ENCODE data around the gene C13orf46.
"Not testable (repeated sequence)": the region's sequence is repeated elsewhere in the genome, so short reads cannot be mapped to it uniquely, and the experiment has no call there.

C13orf46 gene

DNA sequence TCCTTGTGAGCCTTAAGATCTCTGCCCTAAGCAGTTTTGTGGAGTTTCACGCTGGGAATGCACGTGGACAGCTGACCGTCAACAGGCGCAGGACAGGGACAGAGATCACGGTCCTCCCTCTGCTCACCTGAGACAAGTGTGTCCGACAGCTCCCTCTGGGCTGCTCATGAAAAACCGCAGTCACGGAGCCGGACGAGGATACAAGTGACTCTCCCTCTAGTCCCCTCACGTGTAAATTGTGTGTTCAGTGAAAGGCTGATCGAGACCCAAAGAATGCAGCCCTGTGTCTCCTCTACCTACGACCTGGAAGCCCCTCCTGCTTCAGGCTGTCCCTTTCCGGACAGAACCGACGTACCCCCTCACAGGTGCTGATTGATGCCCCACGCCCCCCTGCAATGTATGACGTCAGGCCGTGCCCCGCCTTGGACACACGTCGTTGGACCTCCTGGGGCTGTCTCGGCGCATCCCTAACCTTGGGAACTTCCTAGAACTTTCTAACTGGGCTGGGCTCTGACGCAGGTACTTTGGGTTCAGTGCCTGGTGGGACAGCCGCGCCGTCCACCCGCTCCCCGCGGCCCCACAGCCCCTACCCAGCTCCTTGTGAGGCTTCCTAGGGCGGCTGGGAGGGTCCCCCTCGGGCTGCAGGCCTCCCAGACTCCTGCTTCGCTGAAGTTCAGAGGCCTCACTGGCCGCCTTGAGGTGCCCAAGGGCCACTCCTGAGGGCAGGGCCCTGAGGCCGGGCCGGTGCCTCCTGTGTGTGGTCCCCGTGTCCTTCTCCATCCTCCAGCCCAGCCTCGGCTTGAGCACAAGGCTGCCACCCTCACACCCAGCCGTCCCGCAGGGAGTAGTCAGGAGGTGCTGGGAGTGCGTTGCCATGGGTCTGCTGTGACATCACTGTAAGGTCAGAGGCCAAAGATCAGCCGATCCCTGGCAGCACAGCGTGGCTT lies at the start of gene C13orf46:
Gene C13orf46 (minus strand): TSS at position 859 of the 947 bp plus-strand sequence. CDS start 79 bp downstream, at position 780.
- no peaks in the 10 kb centered on the region for H3K36me3 ChIP-seq (ENCODE audit: control insufficient read depth, insufficient read depth, low read length)
- no peak within 1 kb of the TSS for H3K27ac ChIP-seq (ENCODE audit: low read depth, low read length)
- H3K4me3 ChIP-seq (ENCODE audit: low read depth, low read length), result no peak within 1 kb of the TSS
- no peaks in the 10 kb centered on the region for H3K9me3 ChIP-seq (ENCODE audit: control insufficient read depth, insufficient read depth, low read length)
- H3K4me1 ChIP-seq (ENCODE audit: control insufficient read depth, insufficient read depth, low read length), result no peaks in the 10 kb centered on the region
- H3K9ac ChIP-seq (ENCODE audit: low read depth, low read length), result no peak within 1 kb of the TSS
- H3K27me3 ChIP-seq (ENCODE audit: control insufficient read depth, insufficient read depth, low read length), result no peaks in the 10 kb centered on the region

DNA sequence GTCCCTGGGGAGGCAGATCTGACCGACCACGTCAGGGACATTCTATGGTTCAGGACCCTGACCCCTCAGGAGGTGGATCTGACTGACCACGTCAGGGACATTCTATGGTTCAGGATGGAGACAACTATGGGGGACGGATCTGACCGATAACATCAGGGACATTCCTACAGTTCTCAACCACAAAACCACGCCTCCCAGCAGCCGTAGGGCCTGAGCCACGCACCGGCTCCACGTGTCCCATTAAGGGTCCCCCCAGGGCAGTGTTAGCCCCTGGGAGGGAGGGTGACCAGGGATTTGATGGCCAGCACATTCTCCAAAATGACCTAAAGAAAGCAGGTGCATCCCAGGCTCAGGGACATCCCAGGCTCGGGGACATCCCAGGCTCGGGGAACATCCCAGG lies 49.0 kb upstream of the C13orf46 start:
- Histone ChIP-seq H3K4me1 (ENCODE audit: control insufficient read depth, insufficient read depth, low read length) (no peaks in the 10 kb centered on the region; the same call in 1 of the 2 replicates), H3K27ac (ENCODE audit: low read depth, low read length) (no peak overlapping the region), H3K9ac (ENCODE audit: low read depth, low read length) (no peak overlapping the region), H3K9me3 (ENCODE audit: control insufficient read depth, insufficient read depth, low read length) (no peaks in the 10 kb centered on the region), H3K36me3 (ENCODE audit: control insufficient read depth, insufficient read depth, low read length) (peaks cover 4% of the 10 kb centered on the region), H3K4me3 (ENCODE audit: low read depth, low read length) (no peak overlapping the region), H3K27me3 (ENCODE audit: control insufficient read depth, insufficient read depth, low read length) (no peaks in the 10 kb centered on the region)

DNA sequence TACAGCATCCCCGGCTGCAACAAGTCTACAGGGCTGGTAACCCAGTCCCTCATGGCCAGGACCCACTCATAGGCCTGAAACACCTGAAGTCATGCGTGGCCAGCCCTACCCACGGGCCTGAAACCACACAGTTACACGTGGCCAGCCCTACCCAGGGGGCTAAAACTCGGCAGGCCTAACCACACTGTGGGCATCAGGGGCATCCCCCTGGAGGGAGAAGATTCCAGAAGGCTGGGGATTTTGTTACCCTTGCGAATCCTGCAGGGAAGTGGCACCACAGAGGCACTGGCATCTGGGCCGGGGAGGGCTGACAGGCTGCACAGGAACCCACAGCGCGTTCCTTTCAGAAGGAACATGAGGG lies 48.4 kb upstream of the C13orf46 start:
- Histone ChIP-seq H3K9me3 (ENCODE audit: control insufficient read depth, insufficient read depth, low read length) (no peaks in the 10 kb centered on the region), H3K9ac (ENCODE audit: low read depth, low read length) (no peak overlapping the region)

DNA sequence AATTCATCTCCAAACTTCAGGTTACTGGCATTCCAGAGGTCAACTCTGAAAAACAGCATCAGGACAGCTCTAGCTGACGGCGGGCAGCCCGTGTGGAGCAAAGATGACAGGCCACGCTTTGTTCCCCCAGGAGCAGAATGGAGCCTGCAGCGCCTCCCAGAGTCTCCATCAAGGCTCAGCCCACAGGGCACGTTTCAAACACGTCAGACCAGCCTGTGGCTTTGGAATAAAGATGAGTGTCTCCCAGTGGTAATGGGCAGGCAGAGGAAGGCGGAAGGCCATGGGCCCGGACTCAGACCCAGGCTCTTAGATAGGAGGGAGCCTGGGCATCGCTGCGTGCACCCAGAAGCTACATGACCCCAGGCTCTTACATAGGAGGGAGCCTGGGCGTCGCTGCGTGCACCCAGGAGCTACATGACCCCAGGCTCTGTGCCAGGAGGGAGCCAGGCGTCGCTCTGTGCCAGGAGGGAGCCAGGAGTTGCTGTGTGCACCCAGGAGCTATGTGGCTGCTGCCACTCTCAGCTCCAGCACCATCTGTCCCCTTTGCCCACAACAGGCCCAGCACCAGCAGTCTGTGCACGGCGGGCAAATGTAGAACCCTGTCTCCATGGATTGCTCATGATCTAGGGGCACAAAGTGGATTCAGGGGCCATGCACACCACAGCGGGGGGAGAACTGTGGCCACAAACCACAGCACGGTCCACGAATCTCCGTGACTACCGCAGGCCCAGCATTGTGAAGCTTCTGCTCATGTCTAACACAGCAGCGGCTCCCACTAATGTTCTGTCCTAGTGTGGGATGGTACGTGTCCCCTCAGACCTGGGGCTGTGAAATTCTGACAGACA lies 47.8 kb upstream of the C13orf46 start:
- Histone ChIP-seq H3K9ac (ENCODE audit: low read depth, low read length) (no peak overlapping the region), H3K36me3 (ENCODE audit: control insufficient read depth, insufficient read depth, low read length) (peaks cover 5% of the 10 kb centered on the region), H3K27ac (ENCODE audit: low read depth, low read length) (no peak overlapping the region)

More for the DNA sequence above, 48.4 kb upstream of the C13orf46 start:
- no peak overlapping the region for H3K4me3 ChIP-seq (ENCODE audit: low read depth, low read length)
- H3K27ac ChIP-seq (ENCODE audit: low read depth, low read length), result no peak overlapping the region
- H3K4me1 ChIP-seq (ENCODE audit: control insufficient read depth, insufficient read depth, low read length), result no peaks in the 10 kb centered on the region; the same call in 1 of the 2 replicates
- peaks cover 4% of the 10 kb centered on the region for H3K36me3 ChIP-seq (ENCODE audit: control insufficient read depth, insufficient read depth, low read length)
- H3K27me3 ChIP-seq (ENCODE audit: control insufficient read depth, insufficient read depth, low read length), result no peaks in the 10 kb centered on the region

DNA sequence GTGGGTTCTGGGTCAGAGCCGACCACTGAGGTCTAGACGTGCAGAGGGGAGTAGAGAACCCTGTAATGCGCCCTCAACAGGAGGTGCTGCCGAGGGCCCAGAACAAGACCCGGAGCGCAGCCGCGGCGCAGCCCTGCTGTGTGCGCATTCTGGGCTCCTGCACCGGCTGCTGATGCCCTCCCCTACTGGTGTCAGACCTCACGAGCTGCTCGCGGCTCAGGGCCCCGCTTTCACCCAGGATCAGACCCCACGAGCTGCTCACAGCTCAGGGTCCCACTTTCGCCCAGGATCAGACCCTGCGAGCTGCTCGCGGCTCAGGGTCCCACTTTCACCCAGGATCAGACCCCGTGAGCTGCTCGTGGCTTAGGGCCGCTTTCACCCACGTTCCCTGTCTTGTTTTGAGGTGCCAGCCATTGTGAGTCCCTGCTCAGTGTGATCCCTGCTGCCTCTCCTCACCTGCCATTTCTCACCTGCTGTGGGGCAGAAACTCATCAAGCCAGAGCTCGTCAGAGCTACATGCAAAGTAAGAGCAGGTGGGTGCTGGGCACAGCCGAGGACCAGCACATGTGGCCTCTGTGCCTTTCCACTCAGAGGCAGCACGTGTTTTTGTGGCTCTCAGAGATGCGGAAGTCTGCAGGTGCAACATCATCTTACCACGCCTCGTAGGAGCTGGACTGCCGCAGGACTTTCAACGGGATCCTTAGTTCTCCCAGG lies 47.0 kb upstream of the C13orf46 start:
- no peak overlapping the region for H3K4me3 ChIP-seq (ENCODE audit: low read depth, low read length)
- no peaks in the 10 kb centered on the region; the same call in 1 of the 2 replicates for H3K4me1 ChIP-seq (ENCODE audit: control insufficient read depth, insufficient read depth, low read length)
- no peaks in the 10 kb centered on the region for H3K27me3 ChIP-seq (ENCODE audit: control insufficient read depth, insufficient read depth, low read length)
- H3K27ac ChIP-seq (ENCODE audit: low read depth, low read length), result no peak overlapping the region
- H3K9me3 ChIP-seq (ENCODE audit: control insufficient read depth, insufficient read depth, low read length), result no peaks in the 10 kb centered on the region
- no peak overlapping the region for H3K9ac ChIP-seq (ENCODE audit: low read depth, low read length)
- peaks cover 8% of the 10 kb centered on the region for H3K36me3 ChIP-seq (ENCODE audit: control insufficient read depth, insufficient read depth, low read length)

More for the DNA sequence above, 47.8 kb upstream of the C13orf46 start:
- Histone ChIP-seq H3K9me3 (ENCODE audit: control insufficient read depth, insufficient read depth, low read length) (no peaks in the 10 kb centered on the region), H3K4me3 (ENCODE audit: low read depth, low read length) (no peak overlapping the region), H3K27me3 (ENCODE audit: control insufficient read depth, insufficient read depth, low read length) (no peaks in the 10 kb centered on the region), H3K4me1 (ENCODE audit: control insufficient read depth, insufficient read depth, low read length) (no peaks in the 10 kb centered on the region; the same call in 1 of the 2 replicates)

DNA sequence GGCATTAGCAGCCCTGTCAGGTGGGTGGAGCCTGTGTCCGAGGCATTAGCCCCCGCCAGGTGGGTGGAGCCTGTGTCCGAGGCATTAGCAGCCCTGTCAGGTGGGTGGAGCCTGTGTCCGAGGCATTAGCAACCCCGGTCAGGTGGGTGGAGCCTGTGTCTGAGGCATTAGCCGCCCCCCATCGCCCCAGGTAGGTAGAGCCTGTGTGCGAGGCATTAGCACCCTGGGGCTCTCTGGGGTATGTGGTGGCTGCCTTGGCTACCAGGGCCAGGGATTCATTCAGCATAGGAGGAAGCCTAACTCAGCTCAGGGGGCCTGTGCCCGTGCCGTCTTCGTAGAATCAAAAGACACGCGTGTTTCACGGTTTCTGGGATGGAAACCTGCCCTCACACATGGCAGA lies 46.3 kb upstream of the C13orf46 start:
- not testable (repeated sequence) for H3K9me3 ChIP-seq (ENCODE audit: control insufficient read depth, insufficient read depth, low read length); H3K36me3 ChIP-seq (ENCODE audit: control insufficient read depth, insufficient read depth, low read length); H3K4me1 ChIP-seq (ENCODE audit: control insufficient read depth, insufficient read depth, low read length); H3K27me3 ChIP-seq (ENCODE audit: control insufficient read depth, insufficient read depth, low read length); H3K9ac ChIP-seq (ENCODE audit: low read depth, low read length); H3K27ac ChIP-seq (ENCODE audit: low read depth, low read length); H3K4me3 ChIP-seq (ENCODE audit: low read depth, low read length)

DNA sequence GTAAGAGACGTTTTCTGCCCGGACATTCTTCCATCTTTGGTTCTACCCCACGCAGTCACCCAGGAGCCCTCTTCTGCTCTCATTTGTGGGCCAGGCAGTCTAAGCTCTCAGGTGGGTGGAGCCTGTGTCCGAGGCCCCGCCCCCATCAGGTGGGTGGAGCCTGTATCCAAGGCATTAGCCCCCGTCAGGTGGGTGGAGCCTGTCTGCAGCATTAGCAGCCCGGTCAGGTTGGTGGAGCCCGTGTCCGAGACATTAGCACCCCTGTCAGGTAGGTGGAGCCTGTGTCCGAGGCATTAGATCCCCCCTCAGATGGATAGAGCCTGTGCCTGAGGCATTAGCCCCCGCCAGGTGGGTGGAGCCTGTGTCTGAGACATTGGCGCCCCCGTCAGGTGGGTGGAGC lies 45.5 kb upstream of the C13orf46 start:
- H3K27me3 ChIP-seq (ENCODE audit: control insufficient read depth, insufficient read depth, low read length), result no peaks in the 10 kb centered on the region
- no peaks in the 10 kb centered on the region for H3K4me1 ChIP-seq (ENCODE audit: control insufficient read depth, insufficient read depth, low read length)
- peaks cover 8% of the 10 kb centered on the region for H3K36me3 ChIP-seq (ENCODE audit: control insufficient read depth, insufficient read depth, low read length)
- H3K9ac ChIP-seq (ENCODE audit: low read depth, low read length), result no peak overlapping the region
- H3K9me3 ChIP-seq (ENCODE audit: control insufficient read depth, insufficient read depth, low read length), result no peaks in the 10 kb centered on the region
- H3K4me3 ChIP-seq (ENCODE audit: low read depth, low read length), result no peak overlapping the region
- H3K27ac ChIP-seq (ENCODE audit: low read depth, low read length), result no peak overlapping the region

DNA sequence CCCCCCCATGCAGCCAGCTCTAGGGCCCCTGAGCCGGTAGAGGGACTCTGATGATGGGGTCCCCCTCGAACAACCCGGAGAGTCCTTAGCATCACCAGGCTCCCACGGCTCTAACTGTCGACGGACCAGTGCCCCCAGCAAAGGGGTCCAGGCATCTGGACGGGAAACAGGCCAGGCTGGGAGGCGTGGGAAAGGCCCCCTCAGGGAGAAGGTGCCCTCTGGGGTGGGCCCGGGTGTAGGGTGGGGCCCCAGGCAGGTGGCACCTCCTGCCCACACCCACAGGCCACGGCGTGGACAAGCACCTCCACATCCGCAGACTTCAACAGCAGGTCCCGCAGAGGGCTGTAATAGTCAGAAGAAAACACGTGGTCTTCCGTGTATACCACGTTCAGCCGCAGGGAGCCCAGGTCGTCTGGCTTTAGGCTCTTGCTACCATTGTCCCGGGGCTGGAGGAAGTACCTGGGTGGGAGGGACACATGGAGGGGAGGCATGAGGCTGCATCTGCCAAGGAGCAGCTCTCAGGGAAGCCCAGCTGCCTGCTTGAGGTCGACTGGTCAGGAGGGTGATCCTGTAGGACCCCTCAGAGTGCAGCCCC lies 44.7 kb upstream of the C13orf46 start:
- Histone ChIP-seq H3K27ac (ENCODE audit: low read depth, low read length) (no peak overlapping the region), H3K36me3 (ENCODE audit: control insufficient read depth, insufficient read depth, low read length) (peaks cover 8% of the 10 kb centered on the region), H3K4me3 (ENCODE audit: low read depth, low read length) (no peak overlapping the region), H3K27me3 (ENCODE audit: control insufficient read depth, insufficient read depth, low read length) (no peaks in the 10 kb centered on the region), H3K4me1 (ENCODE audit: control insufficient read depth, insufficient read depth, low read length) (no peaks in the 10 kb centered on the region), H3K9me3 (ENCODE audit: control insufficient read depth, insufficient read depth, low read length) (no peaks in the 10 kb centered on the region), H3K9ac (ENCODE audit: low read depth, low read length) (no peak overlapping the region)

DNA sequence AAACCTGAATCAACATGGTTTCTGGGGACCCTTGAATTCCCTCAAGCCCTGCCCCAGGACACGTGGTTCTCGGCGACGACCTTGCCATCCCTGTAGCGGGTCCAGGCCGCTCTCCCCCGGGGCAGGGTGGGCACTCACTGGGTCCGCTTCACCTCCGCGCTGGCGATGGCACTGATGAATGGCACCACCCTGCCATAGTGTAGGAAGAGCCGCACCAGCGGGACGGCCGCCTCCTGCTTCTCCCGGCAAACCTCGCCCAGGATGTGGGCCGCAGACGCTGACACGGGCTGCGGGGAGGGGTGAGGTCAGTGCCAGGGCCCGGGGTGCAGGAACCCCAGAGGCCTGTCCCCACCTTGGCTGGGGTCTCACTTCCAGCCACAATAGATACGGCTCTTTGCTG lies 44.1 kb upstream of the C13orf46 start:
- H3K9me3 ChIP-seq (ENCODE audit: control insufficient read depth, insufficient read depth, low read length), result no peaks in the 10 kb centered on the region
- H3K27ac ChIP-seq (ENCODE audit: low read depth, low read length), result no peak overlapping the region
- no peaks in the 10 kb centered on the region for H3K27me3 ChIP-seq (ENCODE audit: control insufficient read depth, insufficient read depth, low read length)
- no peak overlapping the region for H3K9ac ChIP-seq (ENCODE audit: low read depth, low read length)
- H3K4me3 ChIP-seq (ENCODE audit: low read depth, low read length), result no peak overlapping the region
- no peaks in the 10 kb centered on the region for H3K4me1 ChIP-seq (ENCODE audit: control insufficient read depth, insufficient read depth, low read length)
- peaks cover 8% of the 10 kb centered on the region for H3K36me3 ChIP-seq (ENCODE audit: control insufficient read depth, insufficient read depth, low read length)

DNA sequence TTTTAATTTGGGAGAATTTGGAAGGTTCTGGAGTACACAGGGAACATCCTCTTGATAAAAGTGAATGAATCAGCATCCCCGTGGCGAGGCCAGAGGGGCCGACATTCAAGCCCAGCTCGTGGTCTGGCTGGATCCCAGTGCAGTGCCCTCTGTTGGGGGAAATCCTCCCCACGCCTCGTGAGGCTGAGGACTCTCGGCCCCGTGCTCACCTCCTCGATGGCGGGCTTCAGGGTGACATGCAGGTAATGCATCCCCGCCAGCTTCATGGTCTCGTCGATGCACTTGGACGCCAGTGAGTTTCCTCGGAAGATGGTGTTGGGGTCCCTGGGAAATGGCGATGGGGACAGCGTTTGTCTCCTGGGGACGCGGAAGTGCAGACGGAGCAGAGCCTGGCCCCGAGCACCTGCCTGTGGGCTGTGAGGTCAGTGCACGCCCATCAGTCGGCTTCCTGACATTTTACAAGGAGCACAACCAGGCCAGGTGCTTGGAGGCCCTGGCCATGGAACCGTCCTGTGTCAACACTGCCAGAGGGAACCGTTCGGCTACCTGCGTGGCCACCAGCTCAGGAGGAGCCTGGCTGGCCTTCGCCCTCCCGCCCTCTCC lies 43.3 kb upstream of the C13orf46 start:
- Histone ChIP-seq H3K27ac (ENCODE audit: low read depth, low read length) (no peak overlapping the region), H3K9me3 (ENCODE audit: control insufficient read depth, insufficient read depth, low read length) (no peaks in the 10 kb centered on the region), H3K4me3 (ENCODE audit: low read depth, low read length) (no peak overlapping the region), H3K27me3 (ENCODE audit: control insufficient read depth, insufficient read depth, low read length) (no peaks in the 10 kb centered on the region), H3K4me1 (ENCODE audit: control insufficient read depth, insufficient read depth, low read length) (no peaks in the 10 kb centered on the region), H3K36me3 (ENCODE audit: control insufficient read depth, insufficient read depth, low read length) (peaks cover 8% of the 10 kb centered on the region), H3K9ac (ENCODE audit: low read depth, low read length) (no peak overlapping the region)

Measured in HUES48 (cell line).